Nephron (organoid): Measurements from ENCODE around the gene MIDN.

ENCODE experiments used
- H3K27ac Mint-ChIP-seq, 3 experiments: 2 replicates each; pipeline ENCODE4 v1.8.0; 2020; ENCODE audit warnings: mixed read lengths in 3 of 3, mild to moderate bottlenecking in 2 of 3, moderate library complexity in 1 of 3
- H3K27me3 Mint-ChIP-seq: 2 replicates; pipeline ENCODE4 v1.8.0; 2021; ENCODE audit warnings: low read depth, mild to moderate bottlenecking, moderate library complexity, mixed read lengths
- H3K36me3 Mint-ChIP-seq: 2 replicates; pipeline ENCODE4 v1.8.0; 2020; ENCODE audit warnings: low read depth, mixed read lengths
- H3K4me1 Mint-ChIP-seq: 2 replicates; pipeline ENCODE4 v1.8.0; 2020; ENCODE audit warnings: mixed read lengths
- H3K4me3 Mint-ChIP-seq, 3 experiments: 2 replicates each; pipeline ENCODE4 v1.8.0; 2020; ENCODE audit warnings: mild to moderate bottlenecking in 3 of 3, mixed read lengths in 3 of 3, moderate library complexity in 2 of 3
- H3K9me3 Mint-ChIP-seq: 2 replicates; pipeline ENCODE4 v1.8.0; 2020; ENCODE audit warnings: mixed read lengths
- TF ChIP-seq, protein P1 (sequence below), 3 experiments: fragments of 200-600 bp; sonication (generic); IDR thresholded peaks; one replicate each; pipeline ENCODE4 v1.5.0; 2021; ENCODE audit warnings: antibody characterized with exemption in 3 of 3; ENCODE audit not compliant: unreplicated experiment in 3 of 3

The MIDN gene

DNA sequence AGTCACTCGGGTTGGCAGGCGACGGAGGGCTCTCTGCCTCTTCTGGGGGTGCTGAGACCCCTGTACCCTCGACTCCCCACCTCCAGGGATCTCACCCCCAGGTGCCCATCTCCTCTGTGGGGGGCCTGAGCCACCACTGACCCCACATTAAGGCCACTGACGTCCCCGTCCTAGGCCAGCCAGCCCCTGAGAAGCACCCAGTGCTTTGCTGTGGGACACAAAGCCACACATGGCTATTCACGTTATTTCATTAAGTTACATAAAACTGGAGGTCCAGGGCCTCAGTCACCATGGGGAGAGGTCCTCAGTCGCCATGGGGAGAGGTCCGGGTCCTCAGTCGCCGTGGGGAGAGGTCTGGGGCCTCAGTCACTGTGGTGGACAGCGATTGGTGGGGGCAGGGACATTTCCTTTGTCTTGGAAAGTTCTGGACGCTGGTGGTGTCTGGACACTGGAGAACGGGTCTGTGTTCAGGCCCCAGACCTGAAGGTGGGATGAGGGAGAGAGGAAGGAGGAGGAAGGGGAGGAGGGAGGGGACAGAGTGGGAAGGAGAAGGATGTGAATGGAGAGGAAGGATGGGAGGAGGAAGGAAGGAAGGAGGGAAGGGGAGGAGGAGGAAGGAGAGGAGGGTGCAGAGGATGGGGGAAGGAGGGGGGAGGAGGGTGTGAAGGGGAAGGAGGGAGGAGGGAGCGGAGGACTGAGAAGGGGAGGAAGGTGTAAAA, 33.3 kb downstream of the MIDN start:
- peaks cover 10% of the 10 kb centered on the region for H3K27me3 Mint-ChIP-seq
- no peaks in the 10 kb centered on the region for H3K9me3 Mint-ChIP-seq
- TF ChIP-seq, protein P1, sequence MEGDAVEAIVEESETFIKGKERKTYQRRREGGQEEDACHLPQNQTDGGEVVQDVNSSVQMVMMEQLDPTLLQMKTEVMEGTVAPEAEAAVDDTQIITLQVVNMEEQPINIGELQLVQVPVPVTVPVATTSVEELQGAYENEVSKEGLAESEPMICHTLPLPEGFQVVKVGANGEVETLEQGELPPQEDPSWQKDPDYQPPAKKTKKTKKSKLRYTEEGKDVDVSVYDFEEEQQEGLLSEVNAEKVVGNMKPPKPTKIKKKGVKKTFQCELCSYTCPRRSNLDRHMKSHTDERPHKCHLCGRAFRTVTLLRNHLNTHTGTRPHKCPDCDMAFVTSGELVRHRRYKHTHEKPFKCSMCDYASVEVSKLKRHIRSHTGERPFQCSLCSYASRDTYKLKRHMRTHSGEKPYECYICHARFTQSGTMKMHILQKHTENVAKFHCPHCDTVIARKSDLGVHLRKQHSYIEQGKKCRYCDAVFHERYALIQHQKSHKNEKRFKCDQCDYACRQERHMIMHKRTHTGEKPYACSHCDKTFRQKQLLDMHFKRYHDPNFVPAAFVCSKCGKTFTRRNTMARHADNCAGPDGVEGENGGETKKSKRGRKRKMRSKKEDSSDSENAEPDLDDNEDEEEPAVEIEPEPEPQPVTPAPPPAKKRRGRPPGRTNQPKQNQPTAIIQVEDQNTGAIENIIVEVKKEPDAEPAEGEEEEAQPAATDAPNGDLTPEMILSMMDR (IDR thresholded peaks at IDR 0.05; ENCODE audit: unreplicated experiment in 3 of 3): no peak
- peaks cover 19% of the 10 kb centered on the region for H3K4me1 Mint-ChIP-seq
- H3K27ac Mint-ChIP-seq: no peak overlapping the region
- H3K4me3 Mint-ChIP-seq: peak overlapping the region; percentile 9 to 63 (median 47)
- peaks cover 4% of the 10 kb centered on the region for H3K36me3 Mint-ChIP-seq

DNA sequence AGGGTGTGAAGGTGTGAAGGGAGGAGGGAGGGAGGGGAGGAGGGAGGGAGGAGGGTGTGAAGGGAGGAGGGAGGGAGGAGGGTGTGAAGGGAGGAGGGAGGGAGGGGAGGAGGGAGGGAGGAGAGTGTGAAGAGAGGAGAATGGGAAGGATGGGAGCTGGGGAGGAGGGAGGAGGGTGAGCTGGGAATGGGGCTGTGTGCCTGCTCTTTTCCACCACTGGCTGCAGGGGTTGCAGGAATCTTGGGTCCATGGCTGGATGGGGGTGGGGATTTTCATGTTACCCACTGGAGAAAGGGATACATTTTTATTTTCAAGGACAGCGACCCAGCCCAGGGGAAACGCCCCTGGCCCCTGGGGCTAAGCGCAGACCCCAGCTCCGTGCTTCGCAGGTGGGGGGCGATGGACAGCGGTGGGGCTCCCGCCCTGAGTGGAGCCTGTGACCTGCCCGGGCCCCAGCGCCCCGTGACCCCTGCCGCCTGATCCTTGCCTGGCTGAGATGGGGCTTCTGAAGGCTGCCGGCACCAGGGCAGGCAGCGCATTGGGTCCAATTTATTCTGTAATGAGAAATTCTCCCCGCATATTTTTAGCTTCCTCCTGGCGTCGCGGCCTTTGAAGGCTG, 34.3 kb downstream of the MIDN start:
- Mint-ChIP-seq H3K9me3 (no peaks in the 10 kb centered on the region), H3K4me1 (peaks cover 19% of the 10 kb centered on the region), H3K27ac (no peak overlapping the region), H3K36me3 (peaks cover 4% of the 10 kb centered on the region), H3K4me3 (no peak overlapping the region), H3K27me3 (peaks cover 10% of the 10 kb centered on the region)
- TF ChIP-seq, protein P1 (IDR thresholded peaks at IDR 0.05; ENCODE audit: unreplicated experiment in 3 of 3): no peak

DNA sequence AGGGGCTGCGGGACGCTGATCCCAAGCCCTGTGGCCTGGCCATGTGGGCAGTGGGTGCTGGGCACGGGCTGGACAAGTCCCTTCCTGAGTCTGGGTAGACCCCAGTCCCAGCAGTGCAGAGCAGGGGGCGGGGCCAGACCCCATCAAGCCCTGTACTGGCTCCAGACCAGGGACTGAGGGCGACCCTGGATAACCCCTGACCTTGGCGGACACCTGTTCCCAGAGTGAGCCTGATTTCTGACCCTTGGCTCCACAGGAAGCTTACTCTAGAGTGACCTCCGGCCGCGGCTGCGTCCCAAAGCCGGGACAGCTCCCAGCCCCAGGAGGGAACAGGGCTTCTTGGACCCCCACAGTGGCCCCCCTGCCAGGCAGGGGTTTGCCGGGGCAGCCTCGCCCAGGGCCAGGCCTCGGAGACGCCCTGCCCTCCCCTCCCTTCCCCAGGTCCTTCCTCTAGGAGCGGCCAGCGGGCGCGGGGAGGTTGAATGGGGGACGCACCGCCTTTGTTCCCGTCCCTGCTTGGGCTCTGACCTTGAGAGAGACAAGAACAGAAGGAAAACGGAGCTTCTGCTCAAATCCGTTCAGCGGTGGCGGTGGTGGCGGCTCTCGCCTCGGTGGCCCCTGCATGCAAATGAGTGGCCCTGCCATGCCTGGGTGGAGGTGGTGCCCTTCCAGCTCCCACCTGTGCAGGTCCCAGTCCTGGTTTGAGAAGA, 35.0 kb downstream of the MIDN start:
- TF ChIP-seq, protein P1 (IDR thresholded peaks at IDR 0.05; ENCODE audit: unreplicated experiment in 3 of 3): no peak
- peaks cover 4% of the 10 kb centered on the region for H3K36me3 Mint-ChIP-seq
- no peak overlapping the region for H3K27ac Mint-ChIP-seq
- no peak overlapping the region for H3K4me3 Mint-ChIP-seq
- H3K9me3 Mint-ChIP-seq: no peaks in the 10 kb centered on the region
- H3K4me1 Mint-ChIP-seq: peaks cover 19% of the 10 kb centered on the region
- H3K27me3 Mint-ChIP-seq: peaks cover 10% of the 10 kb centered on the region

DNA sequence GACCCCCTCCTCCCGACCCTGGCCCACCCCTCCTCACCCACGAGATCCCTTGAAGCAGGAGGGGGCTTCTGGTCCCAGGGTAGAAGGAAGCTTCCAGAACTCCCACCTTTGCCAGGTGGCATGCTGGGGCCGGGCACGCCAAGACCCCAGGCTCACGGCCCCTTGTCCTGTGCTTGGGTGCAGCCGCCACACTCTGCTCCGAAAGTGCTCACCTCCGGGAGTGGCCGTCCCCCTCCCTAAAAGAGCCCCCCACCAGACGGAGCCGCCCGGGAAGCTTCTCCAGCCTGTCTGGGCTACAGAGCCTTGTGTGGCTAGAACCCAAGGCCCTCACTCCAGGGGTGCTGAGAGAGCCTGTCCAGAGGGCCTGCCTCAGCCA, 35.5 kb downstream of the MIDN start:
- Mint-ChIP-seq H3K27ac (peak overlapping the region; percentile 20 to 64 (median 25)), H3K36me3 (peaks cover 4% of the 10 kb centered on the region), H3K27me3 (peaks cover 10% of the 10 kb centered on the region), H3K9me3 (no peaks in the 10 kb centered on the region), H3K4me1 (peaks cover 19% of the 10 kb centered on the region), H3K4me3 (peak overlapping the region; percentile 76 to 83 (median 77))
- TF ChIP-seq, protein P1 (IDR thresholded peaks at IDR 0.05; ENCODE audit: unreplicated experiment in 3 of 3): no peak

DNA sequence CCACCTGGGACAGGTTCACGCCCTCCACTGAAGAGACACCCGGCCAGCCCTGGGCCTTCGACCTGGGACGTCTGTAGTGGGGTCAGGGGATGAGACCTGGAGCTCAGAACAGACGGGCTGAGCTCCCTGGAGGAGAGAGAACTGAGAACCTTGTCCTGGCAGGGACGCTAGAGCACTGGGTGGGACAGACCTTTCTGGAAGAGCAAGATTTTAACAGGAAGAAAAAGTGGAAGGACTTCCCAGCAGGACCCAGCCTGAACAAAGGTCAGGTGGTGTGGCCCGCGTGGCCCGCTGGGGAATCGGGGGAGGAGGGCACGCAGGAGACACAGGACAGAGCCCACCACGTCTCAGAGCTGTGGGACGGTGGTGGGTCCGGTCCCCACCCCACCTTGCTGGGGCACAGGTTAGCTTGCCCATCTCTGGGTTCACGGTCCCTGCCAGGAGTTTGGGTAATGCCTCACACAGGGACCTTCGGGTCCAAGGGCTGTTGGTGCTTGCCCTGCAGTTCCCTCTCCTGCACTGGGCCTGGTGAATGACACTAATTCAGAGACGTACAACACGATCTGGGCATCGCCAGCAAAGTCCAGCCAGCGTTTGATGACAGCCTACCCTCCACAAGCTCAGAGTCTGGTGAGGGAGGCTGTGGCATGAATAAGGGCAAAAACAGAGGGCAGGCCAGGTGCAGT, 36.1 kb downstream of the MIDN start:
- peaks cover 4% of the 10 kb centered on the region for H3K36me3 Mint-ChIP-seq
- H3K4me3 Mint-ChIP-seq: peak overlapping the region; percentile 82 to 86 (median 84)
- H3K27ac Mint-ChIP-seq: peak overlapping the region; percentile 64 to 68 (median 64)
- H3K27me3 Mint-ChIP-seq: peaks cover 10% of the 10 kb centered on the region
- TF ChIP-seq, protein P1 (IDR thresholded peaks at IDR 0.05; ENCODE audit: unreplicated experiment in 3 of 3): no peak
- no peaks in the 10 kb centered on the region for H3K9me3 Mint-ChIP-seq
- H3K4me1 Mint-ChIP-seq: peaks cover 19% of the 10 kb centered on the region
